Osteoblast (primary cell): ENCODE measurements around the gene MAML2. TPM values are rescaled to one million over a fixed set of nuclear protein-coding genes. Genes with fewer than 3 reads are reported as not detected.

Source experiments
- DNase-seq: peaks from one replicate; pipeline ENCODE4 v3.0.0; 2011; ENCODE audit warnings: low spot score, mixed read lengths; ENCODE audit not compliant: insufficient read length; ENCODE audit errors: missing footprints
- H2AFZ ChIP-seq: 2 replicates; pipeline ENCODE4 v1.6.0; 2011; ENCODE audit warnings: mild to moderate bottlenecking, low read length
- H3K27ac ChIP-seq: 2 replicates; pipeline ENCODE4 v1.5.1; 2011; ENCODE audit warnings: mild to moderate bottlenecking, low read depth, low read length, moderate library complexity
- H3K27me3 ChIP-seq: 2 replicates; pipeline ENCODE4 v1.6.0; 2012; ENCODE audit warnings: mild to moderate bottlenecking, control low read depth, inconsistent platforms, low read length, moderate library complexity; ENCODE audit not compliant: insufficient read depth
- H3K36me3 ChIP-seq: 2 replicates; pipeline ENCODE4 v1.5.1; 2011; ENCODE audit warnings: mild to moderate bottlenecking, low read length, control low read depth, moderate library complexity; ENCODE audit not compliant: insufficient read depth
- H3K4me1 ChIP-seq: 2 replicates; pipeline ENCODE4 v1.5.1; 2011; ENCODE audit warnings: mild to moderate bottlenecking, low read length, control low read depth, moderate library complexity; ENCODE audit not compliant: insufficient read depth
- H3K4me2 ChIP-seq: 2 replicates; pipeline ENCODE4 v1.6.0; 2011; ENCODE audit warnings: mild to moderate bottlenecking, low read length; ENCODE audit not compliant: insufficient read depth
- H3K4me3 ChIP-seq: fragments of 200-600 bp; sonication (generic); 3 replicates; pipeline ENCODE4 v1.5.1; 2012; ENCODE audit warnings: mild to moderate bottlenecking, low read length, inconsistent platforms; ENCODE audit not compliant: insufficient read depth
- H3K79me2 ChIP-seq: 2 replicates; pipeline ENCODE4 v1.6.0; 2012; ENCODE audit warnings: mild to moderate bottlenecking, low read length, control low read depth, inconsistent platforms; ENCODE audit not compliant: insufficient read depth
- H3K9me3 ChIP-seq: 2 replicates; pipeline ENCODE4 v1.5.1; 2011; ENCODE audit warnings: low read depth, low read length, control low read depth
- H4K20me1 ChIP-seq: 2 replicates; pipeline ENCODE4 v1.6.0; 2012; ENCODE audit warnings: mild to moderate bottlenecking, low read length, control low read depth; ENCODE audit not compliant: insufficient read depth
- CTCF ChIP-seq: IDR thresholded peaks from 2 replicates; pipeline ENCODE4 v1.5.1; 2011; ENCODE audit warnings: mild to moderate bottlenecking, low read depth, low read length, moderate library complexity; ENCODE audit errors: extremely low read depth
- total RNA-seq: library from RNA; depleted of rRNA; stranded (reverse); fragments of >200 nt; gene quantifications from 2 replicates; pipeline ENCODE4 v1.2.3, GENCODE V29; 2012

Gene MAML2
- total RNA-seq, 1 donor = 17.4 TPM

DNA sequence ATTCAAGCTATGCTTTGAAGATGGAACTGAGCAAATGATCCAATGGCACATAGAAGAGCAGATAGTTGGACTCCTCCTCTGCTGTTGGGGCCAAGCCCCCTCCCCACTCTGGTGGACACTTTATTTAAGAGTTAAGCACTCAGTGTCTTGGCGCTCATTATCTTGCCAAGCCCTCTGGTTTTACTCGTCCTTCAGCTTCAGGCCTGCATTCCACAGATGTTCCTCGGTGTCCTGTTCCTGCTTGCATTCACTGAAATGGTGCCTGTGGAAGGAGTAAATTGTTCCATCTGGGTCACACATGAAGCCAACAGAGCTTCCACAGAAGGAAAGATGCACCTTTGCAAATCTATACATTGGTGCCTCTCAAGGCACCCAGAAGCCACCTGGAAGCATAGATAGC lies 26.1 kb downstream of the MAML2 start:
- Histone ChIP-seq H3K79me2 (peaks cover 97% of the 10 kb centered on the region), H3K9me3 (no peaks in the 10 kb centered on the region), H4K20me1 (no peaks in the 10 kb centered on the region), H3K36me3 (no peaks in the 10 kb centered on the region), H3K4me3 (no peak overlapping the region), H2AFZ (no peak overlapping the region), H3K4me1 (peaks cover 60% of the 10 kb centered on the region), H3K27me3 (no peaks in the 10 kb centered on the region), H3K4me2 (no peak overlapping the region), H3K27ac (no peak overlapping the region)
- no peak for DNase-seq
- no peak for TF ChIP-seq CTCF

GRCh38 chr11:96315476-96315875 lies 27.5 kb downstream of the MAML2 start:
- no peak for DNase-seq
- no peaks in the 10 kb centered on the region for H4K20me1 ChIP-seq
- H3K4me3 ChIP-seq = no peak overlapping the region
- H2AFZ ChIP-seq = no peak overlapping the region
- peak overlapping the region; percentile 2 for H3K27ac ChIP-seq
- no peaks in the 10 kb centered on the region for H3K27me3 ChIP-seq
- H3K4me2 ChIP-seq = no peak overlapping the region
- no peak for TF ChIP-seq CTCF
- no peaks in the 10 kb centered on the region for H3K36me3 ChIP-seq
- H3K4me1 ChIP-seq = peaks cover 63% of the 10 kb centered on the region
- H3K9me3 ChIP-seq = no peaks in the 10 kb centered on the region
- peaks cover 84% of the 10 kb centered on the region for H3K79me2 ChIP-seq

- Histone ChIP-seq H3K9me3 (no peaks in the 10 kb centered on the region), H3K4me1 (peaks cover 70% of the 10 kb centered on the region), H3K27me3 (no peaks in the 10 kb centered on the region), H2AFZ (no peak overlapping the region), H3K36me3 (no peaks in the 10 kb centered on the region), H3K4me3 (no peak overlapping the region), H4K20me1 (no peaks in the 10 kb centered on the region), H3K4me2 (peak overlapping the region; percentile 57), H3K79me2 (peaks cover 84% of the 10 kb centered on the region), H3K27ac (peak overlapping the region; percentile 78)
- DNase-seq = no peak
- no peak for TF ChIP-seq CTCF
Observed at GRCh38 chr11:96314326-96315020, 28.5 kb downstream of the MAML2 start.

DNA sequence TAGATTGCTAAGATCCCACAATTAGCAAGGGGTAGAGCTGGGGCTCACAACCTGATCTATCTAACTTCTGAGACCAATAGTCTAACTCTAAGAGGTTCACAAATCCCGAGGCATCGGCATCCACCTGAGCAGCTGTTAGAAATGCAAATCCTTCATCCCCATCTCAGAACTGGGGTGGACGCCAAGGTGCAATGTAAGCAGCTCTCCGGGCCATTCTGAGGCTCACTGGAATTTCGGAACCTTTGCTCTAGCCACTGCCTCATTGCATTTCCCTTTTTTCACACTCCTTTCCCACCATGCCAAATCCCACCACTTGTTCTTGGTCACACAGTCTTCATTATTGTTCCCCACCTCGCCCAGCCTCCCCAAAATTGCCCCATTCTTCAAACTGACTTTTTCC lies 29.8 kb downstream of the MAML2 start:
- Histone ChIP-seq H3K36me3 (no peaks in the 10 kb centered on the region), H2AFZ (no peak overlapping the region), H3K9me3 (no peaks in the 10 kb centered on the region), H3K4me2 (no peak overlapping the region), H3K79me2 (peaks cover 78% of the 10 kb centered on the region), H3K27me3 (no peaks in the 10 kb centered on the region), H3K4me1 (peaks cover 83% of the 10 kb centered on the region), H3K27ac (peak overlapping the region; percentile 100), H3K4me3 (no peak overlapping the region), H4K20me1 (no peaks in the 10 kb centered on the region)
- no peak for DNase-seq
- no peak for TF ChIP-seq CTCF
